Fibroblast of pulmonary artery (primary cell): ENCODE results near the gene REG4.

Experiments used
- DNase-seq: peaks from one replicate; pipeline ENCODE4 v3.0.0-alpha.2; 2010; ENCODE audit warnings: low read depth
- H3K4me3 ChIP-seq: replicated peaks from 2 replicates; pipeline ENCODE4 v1.5.1; 2011; ENCODE audit warnings: low read depth, mild to moderate bottlenecking, control low read depth, low read length, moderate library complexity
- TF ChIP-seq, protein P1 (sequence below): IDR thresholded peaks from 2 replicates; pipeline ENCODE4 v1.5.1; 2011; ENCODE audit warnings: mild to moderate bottlenecking, control low read depth, low read length, inconsistent platforms; ENCODE audit errors: missing control alignments

REG4 gene

DNA sequence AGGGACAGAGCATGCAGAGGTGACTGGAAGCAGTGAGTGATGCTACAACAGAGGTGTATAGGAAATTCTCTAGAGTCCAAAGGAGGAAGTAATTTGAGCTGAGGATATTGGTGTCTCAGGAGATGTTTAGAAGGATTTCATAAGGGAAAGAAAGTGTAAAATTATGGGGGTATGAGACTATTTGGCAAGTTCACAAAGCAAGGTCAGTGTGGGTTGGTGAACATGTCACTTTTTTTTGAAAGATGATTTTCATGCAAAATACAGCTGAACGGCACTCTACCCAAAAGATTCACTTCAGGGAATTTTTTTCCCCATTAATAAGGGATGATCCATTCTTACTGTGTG lies 66.7 kb downstream of the REG4 start:
- no peak overlapping the region for H3K4me3 ChIP-seq
- TF ChIP-seq, protein P1, sequence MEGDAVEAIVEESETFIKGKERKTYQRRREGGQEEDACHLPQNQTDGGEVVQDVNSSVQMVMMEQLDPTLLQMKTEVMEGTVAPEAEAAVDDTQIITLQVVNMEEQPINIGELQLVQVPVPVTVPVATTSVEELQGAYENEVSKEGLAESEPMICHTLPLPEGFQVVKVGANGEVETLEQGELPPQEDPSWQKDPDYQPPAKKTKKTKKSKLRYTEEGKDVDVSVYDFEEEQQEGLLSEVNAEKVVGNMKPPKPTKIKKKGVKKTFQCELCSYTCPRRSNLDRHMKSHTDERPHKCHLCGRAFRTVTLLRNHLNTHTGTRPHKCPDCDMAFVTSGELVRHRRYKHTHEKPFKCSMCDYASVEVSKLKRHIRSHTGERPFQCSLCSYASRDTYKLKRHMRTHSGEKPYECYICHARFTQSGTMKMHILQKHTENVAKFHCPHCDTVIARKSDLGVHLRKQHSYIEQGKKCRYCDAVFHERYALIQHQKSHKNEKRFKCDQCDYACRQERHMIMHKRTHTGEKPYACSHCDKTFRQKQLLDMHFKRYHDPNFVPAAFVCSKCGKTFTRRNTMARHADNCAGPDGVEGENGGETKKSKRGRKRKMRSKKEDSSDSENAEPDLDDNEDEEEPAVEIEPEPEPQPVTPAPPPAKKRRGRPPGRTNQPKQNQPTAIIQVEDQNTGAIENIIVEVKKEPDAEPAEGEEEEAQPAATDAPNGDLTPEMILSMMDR = no peak
- no peak for DNase-seq
